HTR-8/SVneo (cell line): ENCODE data around the gene TTC22.
"Not testable (repeated sequence)": the region's sequence is repeated elsewhere in the genome, so short reads cannot be mapped to it uniquely, and the experiment has no call there.

Experiments used
- DNase-seq: peaks from one replicate; pipeline ENCODE4 v3.0.0; 2011; ENCODE audit warnings: low spot score, mixed read lengths; ENCODE audit not compliant: insufficient read length
- FAIRE-seq: peaks from 2 replicates; lab custom pipeline; 2011; peaks lifted over from hg19 to GRCh38; lab: Jason Lieb, UNC

TTC22 gene

GRCh38 chr1:54792686-54793282, 8.3 kb downstream of the TTC22 start:
- FAIRE-seq (no peak), DNase-seq (no peak)

- FAIRE-seq (no peak), DNase-seq (no peak)
Observed at GRCh38 chr1:54791880-54792522, 9.1 kb downstream of the TTC22 start.

GRCh38 chr1:54788459-54788858, 12.7 kb downstream of the TTC22 start:
- DNase-seq (no peak), FAIRE-seq (no peak)

GRCh38 chr1:54787604-54788003, 13.5 kb downstream of the TTC22 start:
- DNase-seq (no peak), FAIRE-seq (no peak)

GRCh38 chr1:54786778-54787177, 14.3 kb downstream of the TTC22 start:
- FAIRE-seq, result no peak
- no peak for DNase-seq

- DNase-seq (no peak), FAIRE-seq (no peak)
Observed at GRCh38 chr1:54784066-54784465, 17.1 kb downstream of the TTC22 start.

GRCh38 chr1:54782588-54782987, 18.5 kb downstream of the TTC22 start:
- no peak for DNase-seq
- no peak for FAIRE-seq

- DNase-seq, result no peak
- FAIRE-seq, result no peak
Observed at GRCh38 chr1:54782156-54782555, 19.0 kb downstream of the TTC22 start.

- FAIRE-seq (no peak), DNase-seq (no peak)
Observed at GRCh38 chr1:54781023-54781723, 19.9 kb downstream of the TTC22 start.

GRCh38 chr1:54777431-54777830, 23.7 kb downstream of the TTC22 start:
- no peak for FAIRE-seq

GRCh38 chr1:54777011-54777410, 24.1 kb downstream of the TTC22 start:
- no peak for FAIRE-seq
- DNase-seq, result no peak

More at GRCh38 chr1:54777431-54777830, 23.7 kb downstream of the TTC22 start:
- DNase-seq, result no peak

- FAIRE-seq, DNase-seq: not testable (repeated sequence)
Observed at GRCh38 chr1:54775828-54776721, 25.0 kb downstream of the TTC22 start.

- FAIRE-seq (no peak), DNase-seq (no peak)
Observed at GRCh38 chr1:54774820-54775498, 26.2 kb downstream of the TTC22 start.

GRCh38 chr1:54772951-54773350, 28.2 kb downstream of the TTC22 start:
- FAIRE-seq, result no peak
- DNase-seq, result no peak

GRCh38 chr1:54768093-54768492, 33.0 kb downstream of the TTC22 start:
- FAIRE-seq, result no peak
- DNase-seq, result no peak

GRCh38 chr1:54767526-54767925, 33.6 kb downstream of the TTC22 start:
- DNase-seq, result no peak
- no peak for FAIRE-seq

- FAIRE-seq (no peak), DNase-seq (no peak)
Observed at GRCh38 chr1:54766726-54767125, 34.4 kb downstream of the TTC22 start.

- FAIRE-seq (no peak), DNase-seq (peak; percentile 19)
Observed at GRCh38 chr1:54764922-54765561, 36.1 kb downstream of the TTC22 start.

GRCh38 chr1:54764133-54764921, 36.8 kb downstream of the TTC22 start, which contains the start of gene PARS2:
Gene PARS2 (minus strand): TSS chr1:54764523. CDS start chr1:54759161, 5,362 bp downstream.
- FAIRE-seq (peak; percentile 90), DNase-seq (peak; percentile 95)
